ENCODE results near the gene NLGN2. TPM values are rescaled to one million over a fixed set of nuclear protein-coding genes. Genes with fewer than 3 reads are reported as not detected.
A peak's percentile ranks its signal among the peaks of the same experiment; 100 is the strongest.

The NLGN2 gene
- total RNA-seq, 1 donor from 2014 or later, result 97.5 TPM

GRCh38 chr17:7445619-7445968 lies 37.9 kb downstream of the NLGN2 start:
- Mint-ChIP-seq H3K4me1 (peaks cover 40% of the 10 kb centered on the region), H3K27ac (peak overlapping the region; percentile 78), H3K36me3 (peaks cover 9% of the 10 kb centered on the region), H3K9me3 (no peaks in the 10 kb centered on the region), H3K27me3 (ENCODE audit: low read depth) (peaks cover 21% of the 10 kb centered on the region), H3K4me3 (peak overlapping the region; percentile 75)
- no peak for TF ChIP-seq CTCF (IDR thresholded peaks at IDR 0.05; ENCODE audit: unreplicated experiment)
- no peak for DNase-seq (ENCODE audit: low spot score in 2 of 2, unreplicated experiment in 2 of 2)

- H3K4me3 Mint-ChIP-seq, result no peak overlapping the region
- no peak overlapping the region for H3K27ac Mint-ChIP-seq
These were observed 40.8 kb downstream of the NLGN2 start for GRCh38 chr17:7448461-7448860.

GRCh38 chr17:7459961-7460545 lies 52.4 kb downstream of the NLGN2 start:
- Mint-ChIP-seq H3K4me3 (no peak overlapping the region), H3K36me3 (peaks cover 13% of the 10 kb centered on the region), H3K9me3 (no peaks in the 10 kb centered on the region), H3K27me3 (ENCODE audit: low read depth) (no peaks in the 10 kb centered on the region), H3K4me1 (peaks cover 8% of the 10 kb centered on the region), H3K27ac (peak overlapping the region; percentile 52)
- TF ChIP-seq CTCF (IDR thresholded peaks at IDR 0.05; ENCODE audit: unreplicated experiment), result no peak
- DNase-seq (ENCODE audit: low spot score in 2 of 2, unreplicated experiment in 2 of 2), result no peak

More at GRCh38 chr17:7448461-7448860, 40.8 kb downstream of the NLGN2 start:
- H3K9me3 Mint-ChIP-seq, result no peaks in the 10 kb centered on the region
- H3K4me1 Mint-ChIP-seq, result peaks cover 22% of the 10 kb centered on the region
- DNase-seq (ENCODE audit: low spot score in 2 of 2, unreplicated experiment in 2 of 2), result no peak
- H3K27me3 Mint-ChIP-seq (ENCODE audit: low read depth), result peaks cover 21% of the 10 kb centered on the region
- H3K36me3 Mint-ChIP-seq, result peaks cover 11% of the 10 kb centered on the region
- no peak for TF ChIP-seq CTCF (IDR thresholded peaks at IDR 0.05; ENCODE audit: unreplicated experiment)

- Mint-ChIP-seq H3K27me3 (ENCODE audit: low read depth) (no peaks in the 10 kb centered on the region), H3K36me3 (peaks cover 15% of the 10 kb centered on the region), H3K9me3 (no peaks in the 10 kb centered on the region), H3K4me1 (peaks cover 3% of the 10 kb centered on the region), H3K4me3 (no peak overlapping the region), H3K27ac (no peak overlapping the region)
- TF ChIP-seq CTCF (IDR thresholded peaks at IDR 0.05; ENCODE audit: unreplicated experiment), result no peak
- DNase-seq (ENCODE audit: low spot score in 2 of 2, unreplicated experiment in 2 of 2), result no peak
These were observed 53.4 kb downstream of the NLGN2 start for GRCh38 chr17:7460850-7461660.

- peaks cover 9% of the 10 kb centered on the region for H3K4me1 Mint-ChIP-seq
- no peak overlapping the region for H3K4me3 Mint-ChIP-seq
- H3K27ac Mint-ChIP-seq, result no peak overlapping the region
- TF ChIP-seq CTCF (IDR thresholded peaks at IDR 0.05; ENCODE audit: unreplicated experiment), result no peak
- H3K9me3 Mint-ChIP-seq, result no peaks in the 10 kb centered on the region
- H3K36me3 Mint-ChIP-seq, result peaks cover 18% of the 10 kb centered on the region
- no peak for DNase-seq (ENCODE audit: low spot score in 2 of 2, unreplicated experiment in 2 of 2)
- H3K27me3 Mint-ChIP-seq (ENCODE audit: low read depth), result no peaks in the 10 kb centered on the region
These were observed 55.1 kb downstream of the NLGN2 start for GRCh38 chr17:7462474-7463371.
